ENCODE results near the gene MYL2. TPM values are rescaled to one million over a fixed set of nuclear protein-coding genes. Genes with fewer than 3 reads are reported as not detected.

The MYL2 gene
- total and polyA plus RNA-seq, 9 of the 15 experiments (the other 6 are each of a cell fraction or from before 2014, with no cell fraction given), result not detected

DNA sequence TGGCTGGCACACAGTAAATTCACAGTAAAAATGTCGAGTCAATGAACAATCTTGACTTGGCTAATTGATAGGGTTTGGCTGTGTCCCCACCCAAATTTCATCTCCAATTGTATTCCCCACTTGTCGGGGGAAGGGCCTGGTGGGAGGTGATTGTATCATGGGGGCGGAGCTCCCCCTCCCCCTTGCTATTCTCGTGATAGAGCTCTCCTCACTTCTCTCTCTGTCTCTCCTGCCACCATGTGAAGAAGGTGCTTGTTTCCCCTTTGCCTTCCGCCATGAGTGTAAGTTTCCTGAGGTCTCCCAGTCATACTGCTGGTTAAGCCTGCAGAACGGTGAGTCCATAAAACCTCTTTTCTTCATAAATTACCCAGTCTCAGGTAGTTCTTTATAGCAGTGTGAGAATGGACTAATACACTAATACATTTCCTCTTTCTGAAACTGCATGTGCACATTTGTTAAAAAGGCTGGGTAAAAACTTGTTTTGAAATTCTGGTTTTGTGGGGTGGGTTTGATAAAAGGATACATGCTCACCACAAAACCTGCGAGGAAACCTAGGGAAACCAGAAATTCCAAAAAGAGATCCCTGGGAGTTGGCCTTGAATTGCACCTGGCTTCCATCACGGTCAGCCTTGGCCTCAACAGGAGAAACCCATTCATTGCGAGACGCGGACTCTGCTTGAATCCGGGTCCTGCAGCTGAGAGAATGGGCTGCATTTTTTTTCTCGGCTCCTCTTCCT, 16.2 kb upstream of the MYL2 start:
- CTCF ChIA-PET (ENCODE audit: low intra/inter-chr PET ratio), result interaction anchor here (0.6 to 1.5 kb wide), 2 partner anchors 375 to 377 kb away, joined by 3 to 14 read pairs; no protein-coding TSS in a partner anchor
- H2AFZ ChIP-seq (ENCODE audit: low read depth, low read length), result no peak overlapping the region
- intact Hi-C loops (cut with micrococcal nuclease), result loop anchor here (1.0 to 5.0 kb wide), 3 partner anchors 86 to 377 kb away; no protein-coding TSS in a partner anchor
- no peaks in the 10 kb centered on the region for H3K9me3 ChIP-seq (replicated peaks; ENCODE audit: control insufficient read depth, insufficient read depth, low read depth, low read length)
- H3K9me1 ChIP-seq (ENCODE audit: control insufficient read depth, insufficient read depth, low read length), result no peaks in the 10 kb centered on the region
- peaks cover 0 to 21% of the 10 kb centered on the region in 2 experiments; a peak in 3 of 5 replicates for H3K27me3 ChIP-seq (ENCODE audit: control insufficient read depth in 2 of 2, insufficient read depth in 2 of 2, low read length in 2 of 2)
- no peak overlapping the region for H3K4me3 ChIP-seq
- 27% methylated on average over 13 of the region's 13 CpGs for WGBS (ENCODE audit: insufficient coverage, low coverage, missing lambda C conversion rate)
- TF ChIP-seq, protein P1, sequence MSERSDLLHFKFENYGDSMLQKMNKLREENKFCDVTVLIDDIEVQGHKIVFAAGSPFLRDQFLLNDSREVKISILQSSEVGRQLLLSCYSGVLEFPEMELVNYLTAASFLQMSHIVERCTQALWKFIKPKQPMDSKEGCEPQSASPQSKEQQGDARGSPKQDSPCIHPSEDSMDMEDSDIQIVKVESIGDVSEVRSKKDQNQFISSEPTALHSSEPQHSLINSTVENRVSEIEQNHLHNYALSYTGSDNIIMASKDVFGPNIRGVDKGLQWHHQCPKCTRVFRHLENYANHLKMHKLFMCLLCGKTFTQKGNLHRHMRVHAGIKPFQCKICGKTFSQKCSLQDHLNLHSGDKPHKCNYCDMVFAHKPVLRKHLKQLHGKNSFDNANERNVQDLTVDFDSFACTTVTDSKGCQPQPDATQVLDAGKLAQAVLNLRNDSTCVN (CRISPR knock-in tag; IDR thresholded peaks at IDR 0.05), result no peak
- TF ChIP-seq SUPT5H (IDR thresholded peaks at IDR 0.05) (no peak), ETV1 (tag; conservative IDR thresholded peaks at IDR 0.05; ENCODE audit: low read depth) (no peak), ZNF23 (CRISPR knock-in tag; IDR thresholded peaks at IDR 0.05) (no peak), DNMT1 (IDR thresholded peaks at IDR 0.05) (no peak), FOXA3 (CRISPR knock-in tag; conservative IDR thresholded peaks at IDR 0.05 in 1 of 2, IDR thresholded peaks at IDR 0.05 in 1 of 2) (no peak), RBM15 (IDR thresholded peaks at IDR 0.05; ENCODE audit: insufficient read depth, low read length) (no peak), JUN (IDR thresholded peaks at IDR 0.05; ENCODE audit: borderline replicate concordance, low read depth, low read length) (no peak), JUN (CRISPR knock-in tag; IDR thresholded peaks at IDR 0.05; ENCODE audit: borderline replicate concordance) (no peak)
- TF ChIP-seq, protein P2, sequence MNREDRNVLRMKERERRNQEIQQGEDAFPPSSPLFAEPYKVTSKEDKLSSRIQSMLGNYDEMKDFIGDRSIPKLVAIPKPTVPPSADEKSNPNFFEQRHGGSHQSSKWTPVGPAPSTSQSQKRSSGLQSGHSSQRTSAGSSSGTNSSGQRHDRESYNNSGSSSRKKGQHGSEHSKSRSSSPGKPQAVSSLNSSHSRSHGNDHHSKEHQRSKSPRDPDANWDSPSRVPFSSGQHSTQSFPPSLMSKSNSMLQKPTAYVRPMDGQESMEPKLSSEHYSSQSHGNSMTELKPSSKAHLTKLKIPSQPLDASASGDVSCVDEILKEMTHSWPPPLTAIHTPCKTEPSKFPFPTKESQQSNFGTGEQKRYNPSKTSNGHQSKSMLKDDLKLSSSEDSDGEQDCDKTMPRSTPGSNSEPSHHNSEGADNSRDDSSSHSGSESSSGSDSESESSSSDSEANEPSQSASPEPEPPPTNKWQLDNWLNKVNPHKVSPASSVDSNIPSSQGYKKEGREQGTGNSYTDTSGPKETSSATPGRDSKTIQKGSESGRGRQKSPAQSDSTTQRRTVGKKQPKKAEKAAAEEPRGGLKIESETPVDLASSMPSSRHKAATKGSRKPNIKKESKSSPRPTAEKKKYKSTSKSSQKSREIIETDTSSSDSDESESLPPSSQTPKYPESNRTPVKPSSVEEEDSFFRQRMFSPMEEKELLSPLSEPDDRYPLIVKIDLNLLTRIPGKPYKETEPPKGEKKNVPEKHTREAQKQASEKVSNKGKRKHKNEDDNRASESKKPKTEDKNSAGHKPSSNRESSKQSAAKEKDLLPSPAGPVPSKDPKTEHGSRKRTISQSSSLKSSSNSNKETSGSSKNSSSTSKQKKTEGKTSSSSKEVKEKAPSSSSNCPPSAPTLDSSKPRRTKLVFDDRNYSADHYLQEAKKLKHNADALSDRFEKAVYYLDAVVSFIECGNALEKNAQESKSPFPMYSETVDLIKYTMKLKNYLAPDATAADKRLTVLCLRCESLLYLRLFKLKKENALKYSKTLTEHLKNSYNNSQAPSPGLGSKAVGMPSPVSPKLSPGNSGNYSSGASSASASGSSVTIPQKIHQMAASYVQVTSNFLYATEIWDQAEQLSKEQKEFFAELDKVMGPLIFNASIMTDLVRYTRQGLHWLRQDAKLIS (CRISPR knock-in tag; IDR thresholded peaks at IDR 0.05), result no peak
- in situ Hi-C loops (cut with MboI), result loop anchor here (10.0 kb wide), 1 partner anchor 378 kb away; no protein-coding TSS in a partner anchor
- H3K9ac ChIP-seq (ENCODE audit: insufficient read depth in 1 of 2, low read depth in 2 of 2, low read length in 2 of 2), result no peak overlapping the region
- H4K20me1 ChIP-seq (replicated peaks; ENCODE audit: control insufficient read depth, insufficient read depth, low read length), result no peaks in the 10 kb centered on the region
- H3K4me2 ChIP-seq (ENCODE audit: insufficient read depth, low read length), result no peak overlapping the region
- POLR2A ChIA-PET, result interaction anchor here (0.9 kb wide), 1 partner anchor 29 kb away, joined by 3 read pairs; no protein-coding TSS in a partner anchor
- H3K27ac ChIP-seq (ENCODE audit: extremely low read depth, low read depth, low read length), result no peak overlapping the region
- ATAC-seq (no peak), DNase-seq (ENCODE audit: extremely low read depth in 1 of 4, low spot score in 3 of 4) (no peak), FAIRE-seq (no peak)
- no peaks in the 10 kb centered on the region for H3K36me3 ChIP-seq (ENCODE audit: control insufficient read depth, insufficient read depth, low read length)
- H3K79me2 ChIP-seq (ENCODE audit: control insufficient read depth, insufficient read depth, low read length), result no peaks in the 10 kb centered on the region
- no TSS peak for BruUV-seq (replicated peaks)
- peaks cover 0 to 7% of the 10 kb centered on the region in 2 experiments; a peak in 2 of 5 replicates for H3K4me1 ChIP-seq (replicated peaks in 1 of 2; ENCODE audit: control insufficient read depth in 2 of 2, insufficient read depth in 2 of 2, low read length in 2 of 2)
